GM19351 (cell line): ENCODE results near the gene KXD1.

Experiments used
- ATAC-seq: cut with Tn5 transposase; IDR thresholded peaks from one replicate; pipeline ENCODE4 v1.9.1; 2021; ENCODE audit warnings: mild to moderate bottlenecking, moderate library complexity; ENCODE audit not compliant: unreplicated experiment

The KXD1 gene

GRCh38 chr19:18612051-18612771 is 54.5 kb downstream of the KXD1 start:
- ATAC-seq, result no peak

- ATAC-seq, result no peak
Observed at GRCh38 chr19:18612772-18613588, 55.3 kb downstream of the KXD1 start, which contains the start of gene TMEM59L. Gene TMEM59L, plus strand, starts transcription at chr19:18612870. Its CDS starts 89 bp downstream, at chr19:18612959.

GRCh38 chr19:18613589-18614234 is 56.0 kb downstream of the KXD1 start:
- ATAC-seq, result no peak

GRCh38 chr19:18616023-18616422 is 58.4 kb downstream of the KXD1 start:
- ATAC-seq, result no peak

GRCh38 chr19:18617562-18617961 is 59.9 kb downstream of the KXD1 start:
- no peak for ATAC-seq

- ATAC-seq, result no peak
Observed at GRCh38 chr19:18618236-18618635, 60.6 kb downstream of the KXD1 start.
